Panc1 (cell line): ENCODE measurements around the gene MRPL41. TPM values are rescaled to one million over a fixed set of nuclear protein-coding genes. Genes with fewer than 3 reads are reported as not detected.

ENCODE experiments used
- ATAC-seq: fragments of 200-7000 bp; cut with Tn5 transposase; 2 replicates; pipeline ENCODE4 v1.9.1; 2020; ENCODE audit warnings: mild to moderate bottlenecking, moderate library complexity
- BruUV-seq: library from RNA; stranded (reverse); fragments of 400-500 nt; replicated peaks from 2 replicates; lab custom pipeline; 2021; lab: Mats Ljungman, UMichigan
- CTCF ChIA-PET: fragments of 300-600 bp; sonication (Branson Sonifier 250); formaldehyde crosslinking; loops from one replicate; lab custom pipeline; 2022; ENCODE audit warnings: antibody characterized with exemption; lab: Charles Lee
- POLR2A ChIA-PET: fragments of 300-600 bp; sonication (Branson Sonifier 250); formaldehyde crosslinking; loops from one replicate; lab custom pipeline; 2022; ENCODE audit warnings: antibody characterized with exemption; lab: Charles Lee
- DNase-seq: peaks from one replicate; pipeline ENCODE4 v3.0.0-alpha.2; 2010; ENCODE audit warnings: low read depth, low spot score
- H3K27ac ChIP-seq: 2 replicates; pipeline ENCODE4 v1.5.1; 2011; ENCODE audit warnings: mild to moderate bottlenecking, low read length, inconsistent platforms
- H3K27me3 ChIP-seq: fragments of 200-500 bp; sonication (Bioruptor generic); 2 replicates; pipeline ENCODE4 v1.6.0; 2014; ENCODE audit warnings: low read length, inconsistent platforms; ENCODE audit not compliant: control insufficient read depth, insufficient read depth
- H3K36me3 ChIP-seq: fragments of 200-500 bp; sonication (Bioruptor generic); 2 replicates; pipeline ENCODE4 v1.5.1; 2014; ENCODE audit warnings: inconsistent platforms, mild to moderate bottlenecking, low read length, moderate library complexity; ENCODE audit not compliant: control insufficient read depth, insufficient read depth
- H3K4me1 ChIP-seq: 2 replicates; pipeline ENCODE4 v1.5.1; 2011; ENCODE audit warnings: inconsistent platforms, mild to moderate bottlenecking, low read length, moderate library complexity; ENCODE audit not compliant: control insufficient read depth, insufficient read depth
- H3K4me3 ChIP-seq, 2 experiments: 2 replicates each; pipeline ENCODE4 v1.5.1; 2011 to 2012; ENCODE audit warnings: low read depth in 2 of 2, low read length in 2 of 2, mild to moderate bottlenecking in 2 of 2, inconsistent platforms in 1 of 2, moderate library complexity in 1 of 2
- H3K9me3 ChIP-seq: fragments of 200-500 bp; sonication (Bioruptor generic); 2 replicates; pipeline ENCODE4 v1.5.1; 2014; ENCODE audit warnings: low read depth, mild to moderate bottlenecking, inconsistent platforms, low read length, moderate library complexity; ENCODE audit not compliant: control insufficient read depth, insufficient read depth
- POLR2AphosphoS5 ChIP-seq: IDR thresholded peaks from 2 replicates; pipeline ENCODE4 v1.6.1; 2012; ENCODE audit warnings: mild to moderate bottlenecking, low read depth, low read length, moderate library complexity
- SIN3A ChIP-seq: IDR thresholded peaks from 2 replicates; pipeline ENCODE4 v1.6.1; 2012; ENCODE audit warnings: low read depth, mild to moderate bottlenecking, low read length, moderate library complexity, borderline replicate concordance; ENCODE audit not compliant: insufficient read depth
- TCF7L2 ChIP-seq: IDR thresholded peaks from 2 replicates; pipeline ENCODE4 v1.6.1; 2011; ENCODE audit warnings: mild to moderate bottlenecking, low read depth, low read length, inconsistent platforms
- in situ Hi-C: cut with HindIII; loops from 2 replicates; pipeline ENCODE4 v1.10.0; 2016; ENCODE audit warnings: low sequenced_read_pairs, low pct_unique_long_range_greater_than_20kb
- intact Hi-C: fragments of 100-400 bp; cut with micrococcal nuclease; formaldehyde crosslinking; loops from one replicate; pipeline ENCODE4 v1.10.0; 2022; ENCODE audit not compliant: unreplicated experiment
- total RNA-seq: library from RNA; stranded (reverse); gene quantifications from one replicate; pipeline ENCODE4 v1.2.1, GENCODE V29; 2021; ENCODE audit not compliant: unreplicated experiment
- TF ChIP-seq, protein P1 (sequence below), 2 experiments: IDR thresholded peaks; 2 replicates each; pipeline ENCODE4 v1.6.1; 2011 to 2012; ENCODE audit warnings: low read depth in 2 of 2, control low read depth in 1 of 2, low read length in 1 of 2, mild to moderate bottlenecking in 1 of 2, moderate library complexity in 1 of 2; ENCODE audit not compliant: insufficient read depth in 1 of 2
- TF ChIP-seq, protein P2 (sequence below): fragments of 450-650 bp; IDR thresholded peaks from 2 replicates; pipeline ENCODE4 v1.5.1; 2017; ENCODE audit warnings: mild to moderate bottlenecking

The MRPL41 gene
- total RNA-seq, 1 experiment from 2014 or later = 86.4 TPM

DNA sequence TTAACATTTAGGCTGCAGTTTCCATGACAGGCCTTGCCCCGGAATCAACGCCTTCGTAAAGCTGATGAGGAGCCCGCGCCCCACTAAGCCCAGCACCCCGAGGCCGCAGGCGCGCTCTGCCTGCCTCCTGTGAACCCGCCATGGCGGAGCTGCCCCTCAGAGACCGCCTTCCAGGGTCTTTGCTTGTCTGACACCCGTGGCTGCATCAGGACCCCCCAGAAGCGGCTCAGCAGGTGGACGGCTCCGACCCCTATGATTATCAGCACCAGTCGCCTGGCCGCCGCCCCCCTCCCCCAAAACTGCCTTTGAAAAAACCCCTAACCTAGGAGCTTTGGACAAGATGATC is 27.6 kb downstream of the MRPL41 start:
- POLR2A ChIA-PET = no interaction called here
- ATAC-seq (no peak), DNase-seq (no peak)
- CTCF ChIA-PET = interaction anchor here (0.7 to 0.8 kb wide), 2 partner anchors 9 to 39 kb away, joined by 3 to 6 read pairs; partner anchors contain the start of gene EHMT1
- TF ChIP-seq, protein P1, sequence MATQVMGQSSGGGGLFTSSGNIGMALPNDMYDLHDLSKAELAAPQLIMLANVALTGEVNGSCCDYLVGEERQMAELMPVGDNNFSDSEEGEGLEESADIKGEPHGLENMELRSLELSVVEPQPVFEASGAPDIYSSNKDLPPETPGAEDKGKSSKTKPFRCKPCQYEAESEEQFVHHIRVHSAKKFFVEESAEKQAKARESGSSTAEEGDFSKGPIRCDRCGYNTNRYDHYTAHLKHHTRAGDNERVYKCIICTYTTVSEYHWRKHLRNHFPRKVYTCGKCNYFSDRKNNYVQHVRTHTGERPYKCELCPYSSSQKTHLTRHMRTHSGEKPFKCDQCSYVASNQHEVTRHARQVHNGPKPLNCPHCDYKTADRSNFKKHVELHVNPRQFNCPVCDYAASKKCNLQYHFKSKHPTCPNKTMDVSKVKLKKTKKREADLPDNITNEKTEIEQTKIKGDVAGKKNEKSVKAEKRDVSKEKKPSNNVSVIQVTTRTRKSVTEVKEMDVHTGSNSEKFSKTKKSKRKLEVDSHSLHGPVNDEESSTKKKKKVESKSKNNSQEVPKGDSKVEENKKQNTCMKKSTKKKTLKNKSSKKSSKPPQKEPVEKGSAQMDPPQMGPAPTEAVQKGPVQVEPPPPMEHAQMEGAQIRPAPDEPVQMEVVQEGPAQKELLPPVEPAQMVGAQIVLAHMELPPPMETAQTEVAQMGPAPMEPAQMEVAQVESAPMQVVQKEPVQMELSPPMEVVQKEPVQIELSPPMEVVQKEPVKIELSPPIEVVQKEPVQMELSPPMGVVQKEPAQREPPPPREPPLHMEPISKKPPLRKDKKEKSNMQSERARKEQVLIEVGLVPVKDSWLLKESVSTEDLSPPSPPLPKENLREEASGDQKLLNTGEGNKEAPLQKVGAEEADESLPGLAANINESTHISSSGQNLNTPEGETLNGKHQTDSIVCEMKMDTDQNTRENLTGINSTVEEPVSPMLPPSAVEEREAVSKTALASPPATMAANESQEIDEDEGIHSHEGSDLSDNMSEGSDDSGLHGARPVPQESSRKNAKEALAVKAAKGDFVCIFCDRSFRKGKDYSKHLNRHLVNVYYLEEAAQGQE (IDR thresholded peaks at IDR 0.05; ENCODE audit: insufficient read depth in 1 of 2, low read depth in 2 of 2, low read length in 1 of 2) = no peak
- TF ChIP-seq POLR2AphosphoS5 (no peak), TCF7L2 (no peak), SIN3A (no peak)
- TF ChIP-seq, protein P2, sequence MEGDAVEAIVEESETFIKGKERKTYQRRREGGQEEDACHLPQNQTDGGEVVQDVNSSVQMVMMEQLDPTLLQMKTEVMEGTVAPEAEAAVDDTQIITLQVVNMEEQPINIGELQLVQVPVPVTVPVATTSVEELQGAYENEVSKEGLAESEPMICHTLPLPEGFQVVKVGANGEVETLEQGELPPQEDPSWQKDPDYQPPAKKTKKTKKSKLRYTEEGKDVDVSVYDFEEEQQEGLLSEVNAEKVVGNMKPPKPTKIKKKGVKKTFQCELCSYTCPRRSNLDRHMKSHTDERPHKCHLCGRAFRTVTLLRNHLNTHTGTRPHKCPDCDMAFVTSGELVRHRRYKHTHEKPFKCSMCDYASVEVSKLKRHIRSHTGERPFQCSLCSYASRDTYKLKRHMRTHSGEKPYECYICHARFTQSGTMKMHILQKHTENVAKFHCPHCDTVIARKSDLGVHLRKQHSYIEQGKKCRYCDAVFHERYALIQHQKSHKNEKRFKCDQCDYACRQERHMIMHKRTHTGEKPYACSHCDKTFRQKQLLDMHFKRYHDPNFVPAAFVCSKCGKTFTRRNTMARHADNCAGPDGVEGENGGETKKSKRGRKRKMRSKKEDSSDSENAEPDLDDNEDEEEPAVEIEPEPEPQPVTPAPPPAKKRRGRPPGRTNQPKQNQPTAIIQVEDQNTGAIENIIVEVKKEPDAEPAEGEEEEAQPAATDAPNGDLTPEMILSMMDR = no peak
- H3K4me1 ChIP-seq = peaks cover 3% of the 10 kb centered on the region; the same call in 1 of the 2 replicates
- no peaks in the 10 kb centered on the region for H3K27me3 ChIP-seq
- H3K9me3 ChIP-seq = no peaks in the 10 kb centered on the region
- in situ Hi-C loops = no loop called here
- no TSS peak for BruUV-seq
- intact Hi-C loops = no loop called here
- H3K36me3 ChIP-seq = no peaks in the 10 kb centered on the region; the same call in 1 of the 2 replicates
- peak overlapping the region; percentile 74 for H3K27ac ChIP-seq
- peak overlapping the region; percentile 53 to 74 for H3K4me3 ChIP-seq

DNA sequence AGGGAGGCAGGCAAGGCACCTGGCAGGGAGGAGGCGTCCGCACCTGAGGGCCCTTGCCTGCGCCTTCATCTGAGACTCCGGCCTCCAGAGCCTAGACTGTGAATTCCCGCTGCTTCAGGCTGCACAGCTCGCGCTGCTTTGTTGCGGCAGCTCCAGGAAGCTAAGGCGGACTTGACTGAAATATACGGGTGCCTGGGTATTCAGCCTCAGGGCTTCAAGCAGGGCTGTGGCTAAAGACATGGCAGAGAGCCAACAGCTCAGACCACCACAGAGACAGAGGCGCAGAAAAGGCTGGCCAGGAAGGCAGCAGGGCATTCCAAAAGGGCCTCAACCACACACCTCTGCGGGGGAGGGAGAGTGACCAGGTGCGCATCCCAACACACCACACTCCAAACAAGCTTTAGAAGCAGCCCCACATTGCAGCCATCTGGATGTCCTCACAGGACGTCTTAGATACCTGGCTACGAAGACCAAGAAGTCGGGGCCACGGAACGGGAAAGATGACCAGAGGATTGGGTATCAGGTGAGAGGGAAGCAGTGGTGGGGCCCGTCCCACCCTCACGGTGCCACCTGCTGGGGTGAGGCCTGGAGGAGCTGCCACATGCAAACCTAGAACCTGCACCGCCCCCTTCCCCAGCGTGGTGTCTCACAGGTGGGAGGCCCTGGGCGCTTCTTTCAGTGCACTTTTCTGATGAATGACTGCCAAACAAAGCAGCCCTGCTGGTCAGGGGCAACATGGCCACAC is 28.7 kb downstream of the MRPL41 start:
- no peak for DNase-seq
- CTCF ChIA-PET = interaction anchor here (0.7 to 0.8 kb wide), 2 partner anchors 38 to 176 kb away, joined by 3 to 9 read pairs; partner anchors contain the start of gene EHMT1
- Histone ChIP-seq H3K4me1 (peaks cover 3% of the 10 kb centered on the region; the same call in 1 of the 2 replicates), H3K36me3 (no peaks in the 10 kb centered on the region; the same call in 1 of the 2 replicates), H3K9me3 (no peaks in the 10 kb centered on the region), H3K27ac (no peak overlapping the region), H3K4me3 (no peak overlapping the region), H3K27me3 (no peaks in the 10 kb centered on the region)
- ATAC-seq = no peak
- in situ Hi-C loops (no loop called here), intact Hi-C loops (no loop called here)
- TF ChIP-seq, protein P1 (IDR thresholded peaks at IDR 0.05; ENCODE audit: insufficient read depth in 1 of 2, low read depth in 2 of 2, low read length in 1 of 2) = no peak
- TF ChIP-seq POLR2AphosphoS5 = 0 out of 2 replicates have a peak, but pooled peaks have one; percentile 22
- POLR2A ChIA-PET = no interaction called here
- BruUV-seq = no TSS peak
